Breast epithelium (tissue), 3 donors: ENCODE data around the gene SFSWAP.

ENCODE experiments used
- CTCF ChIP-seq, 3 donors: fragments of 450-650 bp; IDR thresholded peaks; one replicate each; pipeline ENCODE4 v1.5.1; 2016 to 2017; ENCODE audit warnings: antibody characterized with exemption in 3 of 3, mild to moderate bottlenecking in 3 of 3, moderate library complexity in 3 of 3
- POLR2A ChIP-seq: fragments of 450-650 bp; IDR thresholded peaks from one replicate; pipeline ENCODE4 v1.6.1; 2016; ENCODE audit warnings: antibody characterized with exemption, mild to moderate bottlenecking, moderate library complexity
- POLR2AphosphoS5 ChIP-seq, 3 donors: sonication (generic); formaldehyde crosslinking; IDR thresholded peaks; one replicate each; pipeline ENCODE4 v1.6.1; 2017; ENCODE audit warnings: antibody characterized with exemption in 3 of 3

DNA sequence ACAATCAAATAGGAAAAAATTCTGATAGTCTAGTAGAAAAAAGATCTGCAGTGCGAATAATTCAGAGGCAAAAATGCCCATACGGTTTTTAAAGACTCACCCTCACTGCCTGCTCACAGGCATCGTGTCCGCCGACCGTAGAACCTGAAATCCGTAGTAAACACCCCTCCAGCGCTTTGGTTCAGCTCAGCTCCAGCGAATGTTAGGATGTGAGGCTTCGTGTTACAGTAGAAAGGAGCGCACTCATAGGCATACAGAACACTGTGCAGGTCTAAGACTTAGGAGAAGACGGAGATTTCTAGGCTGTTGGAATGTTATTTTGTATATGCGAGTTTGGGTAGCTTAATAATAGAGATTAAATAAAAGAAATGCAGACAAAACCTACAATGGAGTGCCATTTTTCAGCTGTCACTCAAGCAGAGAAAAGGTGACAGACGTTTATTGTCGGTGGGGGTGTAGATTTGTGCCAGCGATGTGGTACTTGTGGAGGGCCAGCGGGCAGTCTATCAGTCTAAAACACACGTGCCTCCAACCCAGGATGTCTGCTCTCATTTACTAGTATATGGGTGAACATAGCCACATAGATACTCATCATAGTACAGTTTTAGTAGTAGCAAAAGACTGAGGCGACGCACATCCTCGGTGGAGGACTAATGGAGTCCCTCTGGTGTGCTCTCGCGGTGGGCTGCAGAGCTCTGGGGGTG lies 25.7 kb downstream of the SFSWAP start:
- TF ChIP-seq POLR2A = no peak
- TF ChIP-seq CTCF (IDR thresholded peaks at IDR 0.05) = no peak
- no peak for TF ChIP-seq POLR2AphosphoS5 (IDR thresholded peaks at IDR 0.05)
